Stimulated activated naive CD8-positive, alpha-beta T cell treated with anti-CD3 and anti-CD28 coated beads, Interleukin-15, Interleukin-2, amounts not matched to agents 100 ng/mL and 50 ng/mL, for 24 hours (primary cell): Measurements from ENCODE around the gene PPFIBP2.
"Not testable (repeated sequence)": the region's sequence is repeated elsewhere in the genome, so short reads cannot be mapped to it uniquely, and the experiment has no call there.

Experiments used
- H3K27ac Mint-ChIP-seq: one replicate; pipeline ENCODE4 v1.8.0; 2021; ENCODE audit warnings: mild to moderate bottlenecking, mixed read lengths
- H3K27me3 Mint-ChIP-seq: one replicate; pipeline ENCODE4 v1.8.0; 2021; ENCODE audit warnings: mixed read lengths
- H3K36me3 Mint-ChIP-seq: one replicate; pipeline ENCODE4 v1.8.0; 2021; ENCODE audit warnings: low read depth, mixed read lengths
- H3K4me1 Mint-ChIP-seq: one replicate; pipeline ENCODE4 v1.8.0; 2021; ENCODE audit warnings: low read depth, mixed read lengths
- H3K4me3 Mint-ChIP-seq: one replicate; pipeline ENCODE4 v1.8.0; 2021; ENCODE audit warnings: mild to moderate bottlenecking, mixed read lengths
- H3K9me3 Mint-ChIP-seq: one replicate; pipeline ENCODE4 v1.8.0; 2021; ENCODE audit warnings: mixed read lengths

PPFIBP2 gene

GRCh38 chr11:7512525-7513233 is 1.1 kb upstream of the PPFIBP2 start:
- Mint-ChIP-seq H3K9me3 (no peaks in the 10 kb centered on the region), H3K4me1 (peaks cover 50% of the 10 kb centered on the region), H3K27me3 (peaks cover 5% of the 10 kb centered on the region), H3K4me3 (peak overlapping the region; percentile 90), H3K36me3 (no peaks in the 10 kb centered on the region), H3K27ac (peak overlapping the region; percentile 92)

- Mint-ChIP-seq H3K27me3 (peaks cover 5% of the 10 kb centered on the region), H3K27ac (no peak overlapping the region), H3K36me3 (no peaks in the 10 kb centered on the region)
These were observed 346 bp downstream of the PPFIBP2 start for GRCh38 chr11:7514099-7514591.

GRCh38 chr11:7515447-7515886 is 1.7 kb downstream of the PPFIBP2 start:
- Mint-ChIP-seq H3K4me3 (peak overlapping the region; percentile 46), H3K4me1 (peaks cover 60% of the 10 kb centered on the region), H3K27ac (peak overlapping the region; percentile 3), H3K27me3 (peaks cover 5% of the 10 kb centered on the region), H3K36me3 (no peaks in the 10 kb centered on the region), H3K9me3 (peaks cover 5% of the 10 kb centered on the region)

More at GRCh38 chr11:7514099-7514591, 346 bp downstream of the PPFIBP2 start:
- peaks cover 59% of the 10 kb centered on the region for H3K4me1 Mint-ChIP-seq
- H3K9me3 Mint-ChIP-seq = peaks cover 5% of the 10 kb centered on the region
- H3K4me3 Mint-ChIP-seq = peak overlapping the region; percentile 90

- H3K4me3 Mint-ChIP-seq = peak overlapping the region; percentile 2
- peaks cover 5% of the 10 kb centered on the region for H3K27me3 Mint-ChIP-seq
- H3K4me1 Mint-ChIP-seq = peaks cover 55% of the 10 kb centered on the region
- H3K36me3 Mint-ChIP-seq = no peaks in the 10 kb centered on the region
- H3K27ac Mint-ChIP-seq = peak overlapping the region; percentile 85
- H3K9me3 Mint-ChIP-seq = peaks cover 5% of the 10 kb centered on the region
These were observed 2.7 kb downstream of the PPFIBP2 start for GRCh38 chr11:7516475-7516874.

GRCh38 chr11:7517743-7518142 is 3.9 kb downstream of the PPFIBP2 start:
- not testable (repeated sequence) for H3K36me3 Mint-ChIP-seq, H3K27ac Mint-ChIP-seq, H3K4me3 Mint-ChIP-seq, H3K27me3 Mint-ChIP-seq, H3K9me3 Mint-ChIP-seq
- H3K4me1 Mint-ChIP-seq = peaks cover 43% of the 10 kb centered on the region

GRCh38 chr11:7518811-7519562 is 5.2 kb downstream of the PPFIBP2 start:
- peak overlapping the region; percentile 60 for H3K27ac Mint-ChIP-seq
- H3K4me3 Mint-ChIP-seq = peak overlapping the region; percentile 11
- H3K27me3 Mint-ChIP-seq = peaks cover 5% of the 10 kb centered on the region
- peaks cover 42% of the 10 kb centered on the region for H3K4me1 Mint-ChIP-seq
- no peaks in the 10 kb centered on the region for H3K36me3 Mint-ChIP-seq
- peaks cover 5% of the 10 kb centered on the region for H3K9me3 Mint-ChIP-seq

- peaks cover 5% of the 10 kb centered on the region for H3K9me3 Mint-ChIP-seq
- H3K36me3 Mint-ChIP-seq = no peaks in the 10 kb centered on the region
- H3K4me1 Mint-ChIP-seq = peaks cover 44% of the 10 kb centered on the region
- H3K27me3 Mint-ChIP-seq = no peaks in the 10 kb centered on the region
- peak overlapping the region; percentile 67 for H3K27ac Mint-ChIP-seq
- no peak overlapping the region for H3K4me3 Mint-ChIP-seq
These were observed 6.5 kb downstream of the PPFIBP2 start for GRCh38 chr11:7520011-7520942.

- Mint-ChIP-seq H3K4me1 (peaks cover 40% of the 10 kb centered on the region), H3K4me3 (no peak overlapping the region), H3K9me3 (peaks cover 5% of the 10 kb centered on the region), H3K36me3 (no peaks in the 10 kb centered on the region), H3K27ac (no peak overlapping the region), H3K27me3 (no peaks in the 10 kb centered on the region)
These were observed 7.2 kb downstream of the PPFIBP2 start for GRCh38 chr11:7520981-7521487.

- Mint-ChIP-seq H3K36me3 (no peaks in the 10 kb centered on the region), H3K9me3 (peaks cover 5% of the 10 kb centered on the region), H3K27ac (no peak overlapping the region), H3K4me3 (no peak overlapping the region), H3K4me1 (peaks cover 40% of the 10 kb centered on the region), H3K27me3 (no peaks in the 10 kb centered on the region)
These were observed 8.3 kb downstream of the PPFIBP2 start for GRCh38 chr11:7522121-7522520.

GRCh38 chr11:7522546-7522945 is 8.7 kb downstream of the PPFIBP2 start:
- Mint-ChIP-seq H3K27ac (no peak overlapping the region), H3K27me3 (no peaks in the 10 kb centered on the region), H3K36me3 (no peaks in the 10 kb centered on the region), H3K4me3 (no peak overlapping the region), H3K9me3 (peaks cover 5% of the 10 kb centered on the region), H3K4me1 (peaks cover 42% of the 10 kb centered on the region)

- no peaks in the 10 kb centered on the region for H3K27me3 Mint-ChIP-seq
- H3K27ac Mint-ChIP-seq = no peak overlapping the region
- H3K36me3 Mint-ChIP-seq = no peaks in the 10 kb centered on the region
- H3K9me3 Mint-ChIP-seq = peaks cover 5% of the 10 kb centered on the region
- H3K4me1 Mint-ChIP-seq = peaks cover 49% of the 10 kb centered on the region
- no peak overlapping the region for H3K4me3 Mint-ChIP-seq
These were observed 9.8 kb downstream of the PPFIBP2 start for GRCh38 chr11:7523416-7524210.

- H3K9me3 Mint-ChIP-seq = no peaks in the 10 kb centered on the region
- H3K27ac Mint-ChIP-seq = no peak overlapping the region
- no peaks in the 10 kb centered on the region for H3K36me3 Mint-ChIP-seq
- H3K27me3 Mint-ChIP-seq = no peaks in the 10 kb centered on the region
- H3K4me3 Mint-ChIP-seq = no peak overlapping the region
- peaks cover 53% of the 10 kb centered on the region for H3K4me1 Mint-ChIP-seq
These were observed 10.8 kb downstream of the PPFIBP2 start for GRCh38 chr11:7524462-7525235.

- H3K27me3 Mint-ChIP-seq = no peaks in the 10 kb centered on the region
- H3K36me3 Mint-ChIP-seq = no peaks in the 10 kb centered on the region
- H3K4me3 Mint-ChIP-seq = no peak overlapping the region
- no peaks in the 10 kb centered on the region for H3K9me3 Mint-ChIP-seq
- H3K27ac Mint-ChIP-seq = no peak overlapping the region
- H3K4me1 Mint-ChIP-seq = peaks cover 58% of the 10 kb centered on the region
These were observed 11.6 kb downstream of the PPFIBP2 start for GRCh38 chr11:7525424-7525823.
